Retina (tissue), 1 donor: ENCODE results near the gene ITGA7.
"Not testable (repeated sequence)": the region's sequence is repeated elsewhere in the genome, so short reads cannot be mapped to it uniquely, and the experiment has no call there.

Source experiments
- DNase-seq: peaks from one replicate; pipeline ENCODE4 v3.0.0-alpha.2; 2016

Gene ITGA7

DNA sequence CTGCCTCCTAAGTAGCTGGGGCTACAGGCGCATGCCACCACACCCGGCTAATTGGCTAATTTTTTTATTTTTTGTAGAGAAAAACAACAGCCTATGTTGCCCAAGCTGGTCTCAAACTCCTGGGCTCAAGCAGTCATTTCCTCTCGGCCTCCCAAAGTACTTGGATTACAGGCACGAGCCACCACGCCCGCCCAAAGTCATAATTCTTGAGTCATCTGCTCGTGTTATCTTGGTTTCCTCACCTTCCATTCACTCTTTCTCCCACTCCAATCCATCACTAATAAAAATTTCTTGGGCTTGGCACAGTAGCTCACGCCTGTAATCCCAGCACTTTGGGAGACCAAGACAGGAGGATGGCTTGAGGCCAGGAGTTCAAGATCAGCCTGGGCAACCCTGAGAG, 32.0 kb downstream of the ITGA7 start:
- DNase-seq: no peak

DNA sequence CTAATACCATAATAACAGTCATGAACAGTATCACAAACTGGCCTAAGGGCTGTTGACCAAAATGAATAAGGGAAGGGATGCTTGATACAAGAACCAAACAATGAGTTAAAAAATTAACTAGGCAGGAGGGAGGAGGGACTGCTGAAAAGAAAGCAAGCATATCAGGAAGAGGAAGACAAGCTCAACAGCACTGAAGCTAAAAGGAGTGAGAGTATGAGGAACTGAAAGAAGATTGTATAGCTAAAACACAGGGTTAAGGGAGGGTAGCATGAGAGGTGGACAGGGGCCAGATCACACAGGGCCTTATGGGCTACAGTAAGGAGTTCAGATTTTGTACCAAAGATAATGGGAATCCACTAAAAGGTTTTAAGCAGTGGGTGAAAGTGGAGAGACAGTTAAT, 34.1 kb downstream of the ITGA7 start:
- no peak for DNase-seq

GRCh38 chr12:55671746-55672145, 36.0 kb downstream of the ITGA7 start:
- no peak for DNase-seq

DNA sequence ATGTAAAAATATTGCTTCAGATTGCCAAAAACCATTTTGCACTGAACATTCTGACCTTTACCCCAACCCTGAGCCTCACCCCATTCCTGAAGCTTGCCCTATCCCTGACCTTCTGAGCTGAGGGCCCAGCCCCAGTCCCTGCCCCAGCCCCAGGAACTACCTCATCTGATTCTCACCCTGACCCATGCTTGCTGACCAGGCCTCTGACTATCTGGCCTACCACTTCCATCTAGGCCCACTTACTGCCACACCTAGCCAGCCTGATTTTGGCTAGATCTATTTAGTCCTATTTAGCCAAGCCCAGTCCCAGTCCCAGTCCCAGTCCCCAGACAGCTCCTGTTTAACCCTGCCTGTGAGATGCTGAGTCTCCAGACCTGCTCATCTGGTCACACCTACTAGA, 37.4 kb downstream of the ITGA7 start:
- DNase-seq: no peak

- no peak for DNase-seq
Observed at GRCh38 chr12:55666508-55666907, 41.2 kb downstream of the ITGA7 start.

- DNase-seq: no peak
Observed at GRCh38 chr12:55664826-55665225, 42.9 kb downstream of the ITGA7 start.

DNA sequence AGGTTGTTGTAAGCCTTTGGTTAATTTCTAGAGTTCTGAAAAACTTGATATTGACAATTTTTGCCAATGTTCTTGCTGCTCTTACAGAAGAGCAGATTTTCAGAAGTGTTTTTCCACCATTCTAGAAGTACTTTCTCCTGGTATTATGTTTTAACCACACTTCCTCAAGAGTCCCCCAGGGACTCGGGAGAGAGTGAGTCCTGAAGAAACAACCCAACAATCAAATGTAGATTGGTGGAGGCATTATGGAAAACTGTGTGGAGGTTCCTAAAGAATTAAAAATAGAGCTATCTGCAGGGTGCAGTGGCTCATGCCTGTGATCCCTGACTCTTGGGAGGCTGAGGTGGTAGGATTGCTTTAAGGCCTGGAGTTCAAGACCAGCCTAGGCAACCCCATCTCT, 44.3 kb downstream of the ITGA7 start:
- DNase-seq: no peak

GRCh38 chr12:55659486-55660385, 48.0 kb downstream of the ITGA7 start:
- DNase-seq: peak; percentile 18

DNA sequence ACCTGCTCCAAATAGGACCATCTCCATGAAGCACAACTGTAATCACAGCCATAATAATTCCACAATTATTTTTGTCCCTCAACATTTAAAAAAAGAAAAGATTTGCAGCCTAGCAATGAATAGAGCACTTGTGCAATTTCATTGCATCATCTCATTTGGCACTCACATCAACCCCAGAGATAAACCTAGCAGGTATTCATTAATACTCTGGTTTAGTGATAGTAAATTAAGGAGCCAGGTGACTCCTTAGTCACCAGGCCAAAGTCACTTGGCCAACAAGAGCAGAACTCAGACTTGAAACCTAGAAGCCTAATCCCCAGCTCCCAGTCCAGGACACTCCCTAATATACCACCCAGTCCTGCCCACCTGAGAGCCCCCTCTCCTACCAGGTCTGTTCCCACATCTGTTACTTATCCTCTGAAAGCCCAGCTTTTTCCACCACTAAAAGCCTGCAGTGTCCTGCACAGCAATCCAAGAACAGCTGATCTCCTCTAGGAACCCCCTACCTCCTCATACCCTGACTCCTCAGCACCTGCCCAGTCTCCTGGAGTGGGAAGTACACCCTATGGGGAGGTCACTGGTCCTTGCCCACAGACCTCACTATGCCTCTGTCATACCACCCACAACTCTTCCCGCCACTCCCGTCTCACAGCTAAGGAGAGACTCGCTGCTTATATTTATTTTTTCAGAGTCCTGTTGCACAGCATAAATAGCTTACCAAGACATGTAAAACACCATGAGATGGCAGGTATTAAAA, 48.9 kb downstream of the ITGA7 start:
- no peak for DNase-seq

- no peak for DNase-seq
Observed at GRCh38 chr12:55658212-55658611, 49.5 kb downstream of the ITGA7 start.

DNA sequence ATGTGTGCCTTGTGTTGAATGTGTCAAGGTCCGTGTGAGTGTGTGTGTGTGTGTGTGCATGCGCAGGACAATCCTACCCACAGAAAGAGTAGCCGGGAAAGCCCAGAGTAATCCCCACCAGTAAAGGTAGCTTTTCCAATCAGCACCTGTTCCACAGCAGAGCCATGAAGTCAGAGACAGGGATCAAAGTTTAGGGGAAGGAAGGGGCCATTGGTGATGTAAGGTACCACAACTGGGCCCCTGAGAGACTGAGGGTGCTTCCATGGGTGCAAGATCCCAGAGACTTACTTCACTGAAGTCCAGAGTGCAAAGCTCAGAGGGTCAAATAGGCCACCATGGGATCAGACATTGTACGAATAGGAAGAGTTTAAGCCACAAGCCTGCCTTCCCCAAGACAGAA, 50.5 kb downstream of the ITGA7 start:
- no peak for DNase-seq

DNA sequence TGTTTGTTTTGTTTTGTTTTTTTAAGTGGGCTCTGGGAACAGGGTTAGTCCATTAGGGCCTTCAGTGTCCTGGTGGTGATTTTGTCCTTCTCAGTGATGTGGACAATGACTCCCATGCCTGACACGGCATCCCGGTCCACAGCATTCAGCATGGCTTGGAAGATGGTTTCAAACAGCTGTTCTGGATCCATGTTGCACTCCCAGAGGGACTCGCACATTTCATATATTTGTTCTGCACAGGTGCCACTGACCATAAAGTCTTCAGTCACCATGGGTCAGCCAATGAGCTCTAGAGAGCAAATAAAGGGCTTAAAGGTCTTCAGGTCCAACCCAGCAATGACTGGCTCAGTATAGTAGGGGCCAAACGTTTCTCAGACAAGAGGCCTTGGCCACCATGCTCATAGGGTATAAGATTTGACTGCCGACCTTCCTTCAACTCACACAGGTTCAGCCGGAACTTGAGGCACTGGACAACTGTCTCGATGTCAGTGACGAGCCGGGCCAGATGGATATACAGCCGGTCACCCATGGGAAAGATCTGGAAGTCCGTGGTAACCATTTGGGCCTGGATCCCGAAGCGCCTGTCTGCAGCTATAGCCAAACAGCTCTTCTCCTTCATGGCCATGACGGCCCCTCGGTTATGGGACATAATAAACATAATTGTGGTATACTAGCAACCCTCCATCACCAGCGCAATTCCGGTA, 53.0 kb downstream of the ITGA7 start:
- DNase-seq: no peak

DNA sequence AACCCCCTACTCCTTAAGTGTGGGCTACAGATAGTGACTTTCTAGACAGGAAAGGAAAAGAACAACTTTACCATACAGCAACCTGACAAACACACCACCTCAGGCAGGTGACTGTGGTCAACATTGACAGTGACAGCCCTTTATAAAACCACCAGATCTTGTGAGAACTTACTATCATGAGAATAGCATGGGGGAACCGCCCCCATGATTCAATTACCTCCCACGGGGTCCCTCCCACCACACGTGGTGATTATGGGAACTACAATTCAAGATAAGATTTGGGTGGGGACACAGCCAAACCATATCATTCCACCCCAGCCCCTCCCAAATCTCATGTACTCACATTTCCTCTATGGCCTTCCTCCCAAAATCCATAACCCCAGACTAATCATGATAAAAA, 54.7 kb downstream of the ITGA7 start:
- DNase-seq: no peak

DNA sequence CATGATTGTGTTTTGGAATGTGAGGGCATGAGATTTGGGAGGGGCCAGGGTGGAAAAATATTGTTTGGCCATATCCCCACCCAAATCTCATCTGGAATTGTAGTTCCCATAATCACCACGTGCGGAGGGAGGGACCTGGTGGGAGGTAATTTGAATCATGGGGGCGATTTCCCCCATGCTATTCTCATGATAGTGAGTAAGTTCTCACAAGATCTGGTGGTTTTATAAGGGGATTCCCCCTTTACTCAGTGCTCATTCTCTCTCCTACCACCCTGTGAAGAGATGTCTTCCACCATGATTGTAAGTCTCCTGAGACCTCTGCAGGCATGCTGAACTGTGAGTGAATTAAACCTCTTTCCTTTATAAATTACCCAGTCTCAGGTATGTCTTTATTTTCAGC, 55.4 kb downstream of the ITGA7 start:
- no peak for DNase-seq

DNA sequence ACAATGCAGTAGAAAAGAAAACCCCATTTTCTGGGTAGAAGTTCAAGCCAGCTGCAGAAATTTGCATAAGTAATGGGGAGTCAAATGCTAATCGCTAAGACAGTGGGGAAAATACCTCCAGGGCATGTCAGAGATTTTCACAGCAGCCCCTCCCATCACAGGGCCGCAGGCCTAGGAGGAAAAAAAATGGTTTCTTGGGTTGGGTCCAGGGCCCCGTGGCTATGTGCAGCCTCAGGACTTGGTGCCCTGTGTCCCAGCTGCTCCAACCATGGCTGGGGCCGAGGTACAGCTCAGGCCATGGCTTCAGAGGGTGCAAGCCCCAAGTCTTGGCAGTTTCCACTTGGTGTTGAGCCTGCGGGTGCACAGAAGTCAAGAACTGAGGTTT, 56.4 kb downstream of the ITGA7 start:
- DNase-seq: no peak

GRCh38 chr12:55650620-55651298, 56.9 kb downstream of the ITGA7 start:
- not testable (repeated sequence) for DNase-seq

GRCh38 chr12:55647027-55647426, 60.7 kb downstream of the ITGA7 start:
- DNase-seq: no peak

DNA sequence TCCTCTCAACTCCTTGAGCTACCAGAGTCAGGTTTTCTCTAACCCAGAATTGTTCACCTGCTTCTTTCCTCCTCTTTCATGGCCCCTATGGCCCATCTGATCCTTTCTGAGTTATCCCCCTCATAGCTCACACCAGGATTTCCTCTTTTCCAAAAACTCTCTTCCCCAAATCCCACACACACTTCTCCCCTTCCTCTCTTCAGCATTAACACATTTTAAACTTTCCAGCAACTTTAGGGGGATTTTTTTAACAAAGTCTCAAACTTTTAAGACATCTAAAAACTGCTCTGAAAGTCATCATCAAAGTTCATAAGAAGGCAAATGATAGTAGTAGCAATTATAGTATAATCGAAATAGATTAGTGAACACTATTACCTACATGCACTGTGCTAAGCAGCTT, 63.1 kb downstream of the ITGA7 start:
- DNase-seq: no peak

GRCh38 chr12:55642669-55643068, 65.0 kb downstream of the ITGA7 start:
- no peak for DNase-seq

DNA sequence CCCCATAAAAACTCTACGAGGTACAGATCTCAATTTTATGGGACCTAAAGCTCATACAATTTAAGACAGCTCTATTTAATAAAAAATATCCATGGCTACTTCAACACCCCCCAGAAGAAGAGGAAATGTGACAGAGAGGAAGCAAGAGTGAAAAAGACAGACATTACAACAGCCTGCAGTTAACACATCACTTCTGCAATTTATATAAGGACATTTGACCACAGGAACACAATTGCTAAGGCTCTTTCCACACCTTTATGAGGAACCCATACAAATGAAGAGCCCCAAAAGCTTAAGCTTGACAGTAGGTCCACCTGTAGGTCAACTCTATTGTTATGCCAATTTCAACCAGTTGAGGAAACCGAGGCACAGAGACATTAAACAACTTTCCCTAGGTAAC, 65.4 kb downstream of the ITGA7 start:
- no peak for DNase-seq

GRCh38 chr12:55641595-55641994, 66.1 kb downstream of the ITGA7 start:
- no peak for DNase-seq

DNA sequence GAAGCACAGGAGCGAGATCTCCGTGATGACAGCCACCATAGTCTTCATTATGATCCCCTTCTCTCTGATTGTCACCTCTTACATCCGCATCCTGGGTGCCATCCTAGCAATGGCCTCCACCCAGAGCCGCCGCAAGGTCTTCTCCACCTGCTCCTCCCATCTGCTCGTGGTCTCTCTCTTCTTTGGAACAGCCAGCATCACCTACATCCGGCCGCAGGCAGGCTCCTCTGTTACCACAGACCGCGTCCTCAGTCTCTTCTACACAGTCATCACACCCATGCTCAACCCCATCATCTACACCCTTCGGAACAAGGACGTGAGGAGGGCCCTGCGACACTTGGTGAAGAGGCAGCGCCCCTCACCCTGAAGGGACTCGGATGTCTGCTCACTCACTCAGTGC, 70.2 kb downstream of the ITGA7 start:
- DNase-seq: no peak

DNA sequence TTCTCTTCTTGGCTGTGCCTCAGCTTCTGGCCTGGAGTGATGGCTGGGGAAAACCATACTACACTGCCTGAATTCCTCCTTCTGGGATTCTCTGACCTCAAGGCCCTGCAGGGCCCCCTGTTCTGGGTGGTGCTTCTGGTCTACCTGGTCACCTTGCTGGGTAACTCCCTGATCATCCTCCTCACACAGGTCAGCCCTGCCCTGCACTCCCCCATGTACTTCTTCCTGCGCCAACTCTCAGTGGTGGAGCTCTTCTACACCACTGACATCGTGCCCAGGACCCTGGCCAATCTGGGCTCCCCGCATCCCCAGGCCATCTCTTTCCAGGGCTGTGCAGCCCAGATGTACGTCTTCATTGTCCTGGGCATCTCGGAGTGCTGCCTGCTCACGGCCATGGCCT, 70.9 kb downstream of the ITGA7 start, which contains the start of gene OR10P1:
TSS of gene OR10P1 (plus strand) at position 40 of the 400 bp plus-strand sequence. CDS start at position 40, 0 bp downstream.
- no peak for DNase-seq
